GM19240 (cell line): Measurements from ENCODE around the gene ZFP36.
A peak's percentile ranks its signal among the peaks of the same experiment; 100 is the strongest.

Experiments
- DNase-seq: peaks from one replicate; pipeline ENCODE4 v3.0.0; 2011; ENCODE audit warnings: low spot score; ENCODE audit not compliant: insufficient read length

The ZFP36 gene

GRCh38 chr19:39419003-39419402 lies 12.4 kb downstream of the ZFP36 start:
- DNase-seq = no peak

GRCh38 chr19:39420769-39421168 lies 14.1 kb downstream of the ZFP36 start:
- DNase-seq = no peak

GRCh38 chr19:39422020-39422419 lies 15.4 kb downstream of the ZFP36 start:
- DNase-seq = no peak

GRCh38 chr19:39423258-39424086 lies 16.8 kb downstream of the ZFP36 start:
- no peak for DNase-seq

GRCh38 chr19:39424934-39425333 lies 18.3 kb downstream of the ZFP36 start:
- no peak for DNase-seq

GRCh38 chr19:39425744-39426143 lies 19.1 kb downstream of the ZFP36 start:
- DNase-seq = no peak

GRCh38 chr19:39426170-39426569 lies 19.5 kb downstream of the ZFP36 start:
- no peak for DNase-seq

GRCh38 chr19:39427707-39428106 lies 21.1 kb downstream of the ZFP36 start:
- DNase-seq = no peak

- no peak for DNase-seq
These were observed 21.9 kb downstream of the ZFP36 start for GRCh38 chr19:39428283-39429112.

GRCh38 chr19:39430675-39431593 lies 24.3 kb downstream of the ZFP36 start:
- peak; percentile 61 for DNase-seq

- no peak for DNase-seq
These were observed 26.0 kb downstream of the ZFP36 start for GRCh38 chr19:39432677-39433025.

- no peak for DNase-seq
These were observed 26.9 kb downstream of the ZFP36 start for GRCh38 chr19:39433480-39434079.

- no peak for DNase-seq
These were observed 27.8 kb downstream of the ZFP36 start for GRCh38 chr19:39434123-39435076.

- DNase-seq = peak; percentile 81
These were observed 29.1 kb downstream of the ZFP36 start, which contains the start of gene RPS16 for GRCh38 chr19:39435499-39436349. RPS16 (minus strand) TSS chr19:39435949; CDS start chr19:39435895, 54 bp downstream.

- no peak for DNase-seq
These were observed 29.7 kb downstream of the ZFP36 start for GRCh38 chr19:39436350-39436716.

GRCh38 chr19:39438270-39438934 lies 31.8 kb downstream of the ZFP36 start:
- DNase-seq = no peak

GRCh38 chr19:39444598-39445195 lies 38.0 kb downstream of the ZFP36 start:
- DNase-seq = no peak
